Measurements from ENCODE around the gene SLC25A52.
"Not testable (repeated sequence)": the region's sequence is repeated elsewhere in the genome, so short reads cannot be mapped to it uniquely, and the experiment has no call there.

Gene SLC25A52, protein sequence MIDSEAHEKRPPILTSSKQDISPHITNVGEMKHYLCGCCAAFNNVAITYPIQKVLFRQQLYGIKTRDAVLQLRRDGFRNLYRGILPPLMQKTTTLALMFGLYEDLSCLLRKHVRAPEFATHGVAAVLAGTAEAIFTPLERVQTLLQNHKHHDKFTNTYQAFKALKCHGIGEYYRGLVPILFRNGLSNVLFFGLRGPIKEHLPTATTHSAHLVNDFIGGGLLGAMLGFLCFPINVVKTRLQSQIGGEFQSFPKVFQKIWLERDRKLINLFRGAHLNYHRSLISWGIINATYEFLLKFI

DNA sequence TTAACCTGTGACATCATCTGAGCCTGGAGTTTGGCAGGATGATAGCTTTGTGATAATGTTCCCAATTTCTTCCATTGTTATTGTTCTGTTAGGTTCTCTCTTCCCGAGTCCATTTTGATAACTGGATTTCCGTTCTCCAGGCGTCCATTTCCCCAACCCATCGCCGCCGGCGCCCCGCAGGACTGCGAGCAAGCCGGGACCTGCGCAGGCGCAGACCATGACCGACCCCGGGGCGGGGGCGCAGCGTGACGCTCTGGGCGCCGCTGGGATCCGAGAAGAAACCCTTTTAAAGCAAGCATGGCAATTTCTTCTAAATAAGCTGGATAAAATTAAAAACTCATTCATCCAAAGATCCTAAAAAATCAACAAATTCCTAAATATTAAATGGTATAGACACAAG, at the start of gene SLC25A52:
Gene SLC25A52, minus strand, starts transcription at position 186 of the 400 bp plus-strand sequence. CDS start 219 bp downstream, outside the sequence.
- DNase-seq, result no peak

DNA sequence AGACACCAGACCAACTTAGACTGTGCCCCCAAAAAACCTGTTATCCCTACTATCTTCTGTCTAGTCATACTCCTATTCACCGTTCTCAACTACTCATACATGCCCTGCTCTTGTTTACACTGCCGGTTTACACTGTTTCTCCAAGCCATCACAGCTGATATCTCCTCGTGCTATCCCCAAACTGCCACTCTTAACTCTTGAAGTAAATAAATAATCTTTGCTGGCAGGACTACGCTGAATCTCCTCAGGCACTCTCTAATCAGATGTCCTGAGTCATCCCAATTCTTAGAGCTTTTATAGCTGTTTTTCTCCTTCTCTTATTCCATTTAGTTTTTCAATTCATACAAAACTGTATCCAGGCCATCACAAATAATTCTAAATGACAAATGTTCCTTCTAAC, 48.4 kb upstream of the SLC25A52 start:
- not testable (repeated sequence) for DNase-seq

DNA sequence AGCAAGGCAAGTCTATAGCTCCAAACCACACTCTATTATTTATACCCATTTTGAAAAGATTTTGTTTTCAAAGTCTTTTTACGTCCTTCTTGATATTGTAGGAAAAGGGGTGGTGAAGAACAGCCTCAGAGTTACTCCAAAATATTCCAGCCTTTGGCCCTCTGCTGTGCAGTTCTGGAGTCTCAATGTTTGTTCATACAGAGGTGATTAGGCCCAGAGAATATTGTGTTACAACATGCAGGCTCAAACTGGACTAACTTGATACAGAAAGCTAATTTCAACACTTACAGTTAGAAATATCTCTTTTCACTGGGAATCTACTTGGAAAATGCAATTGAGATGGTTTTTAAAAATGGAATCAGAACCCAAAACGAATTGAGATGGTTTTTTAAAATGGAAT, 40.4 kb upstream of the SLC25A52 start:
- no peak for DNase-seq

DNA sequence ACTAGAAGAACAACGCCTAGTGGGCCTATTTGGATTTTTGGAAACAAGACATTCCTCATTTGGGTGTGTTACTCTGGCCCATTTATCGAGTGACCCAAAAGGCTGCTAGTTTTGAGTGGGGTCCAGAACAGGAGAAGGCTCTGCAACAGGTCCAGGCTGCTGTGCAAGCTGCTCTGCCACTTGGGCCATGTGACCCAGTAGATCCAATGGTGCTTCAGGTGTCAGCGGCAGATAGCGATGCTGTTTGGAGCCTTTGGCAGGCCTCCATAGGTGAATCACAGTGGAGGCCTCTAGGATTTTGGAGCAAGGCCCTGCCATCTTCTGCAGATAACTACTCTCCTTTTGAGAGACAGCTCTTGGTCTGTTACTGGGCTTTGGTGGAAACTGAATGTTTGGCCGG, 38.6 kb upstream of the SLC25A52 start:
- DNase-seq, result not testable (repeated sequence)

DNA sequence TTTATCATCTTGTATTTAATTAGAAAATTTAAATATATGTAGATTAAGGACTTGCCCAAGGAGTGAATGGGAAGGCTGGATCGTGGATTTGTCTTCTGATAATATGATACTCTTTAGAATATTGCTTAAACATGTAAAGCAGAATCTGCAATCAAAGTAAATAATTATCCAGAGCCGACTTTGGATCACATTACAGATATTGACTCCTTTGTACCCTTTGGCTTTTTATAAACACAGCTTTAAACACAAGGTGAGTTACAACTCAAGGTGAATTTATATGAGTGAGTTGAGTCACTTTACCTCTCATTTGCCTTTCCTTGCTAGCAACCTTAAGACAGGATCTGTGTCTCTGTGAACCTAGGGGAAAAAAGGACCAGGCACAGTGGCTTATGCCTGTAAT, 37.7 kb upstream of the SLC25A52 start:
- no peak for DNase-seq

GRCh38 chr18:31795747-31796146, 35.1 kb upstream of the SLC25A52 start:
- DNase-seq, result no peak

DNA sequence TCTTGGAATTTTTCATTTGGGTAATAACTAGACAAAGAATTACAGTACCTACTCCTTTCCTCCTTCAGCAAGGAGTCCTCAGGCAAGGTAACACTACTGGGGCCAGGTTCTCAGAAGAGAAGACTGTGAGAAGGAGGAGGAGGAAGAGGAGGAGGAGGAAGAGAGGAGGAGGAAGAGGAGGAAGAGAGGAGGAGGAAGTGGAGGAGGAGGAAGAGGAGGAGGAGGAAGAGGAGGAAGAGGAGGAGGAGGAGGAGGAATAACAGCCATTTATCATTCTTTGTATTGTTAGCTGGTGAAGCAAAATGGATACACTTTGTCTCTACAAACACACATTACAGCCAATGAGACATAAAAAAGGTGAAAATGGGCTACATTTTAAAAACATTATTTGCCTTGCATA, 32.9 kb upstream of the SLC25A52 start:
- DNase-seq, result no peak

DNA sequence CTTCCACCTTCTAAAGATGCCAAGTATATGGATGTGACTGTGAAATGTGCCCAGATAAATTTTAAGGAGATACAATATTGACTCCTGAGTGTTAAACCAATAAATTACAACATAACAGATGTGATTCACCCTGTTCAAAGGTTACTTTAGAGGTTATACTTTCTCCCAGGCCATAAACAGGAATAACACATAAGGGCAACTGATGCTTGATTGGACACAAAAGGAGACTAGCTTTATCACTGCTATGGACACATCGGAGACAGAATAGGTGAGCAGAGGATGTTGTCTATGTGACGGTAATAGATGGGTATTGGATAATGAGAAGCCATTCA, 31.9 kb upstream of the SLC25A52 start:
- DNase-seq, result no peak

GRCh38 chr18:31791817-31792579, 31.3 kb upstream of the SLC25A52 start:
- no peak for DNase-seq

DNA sequence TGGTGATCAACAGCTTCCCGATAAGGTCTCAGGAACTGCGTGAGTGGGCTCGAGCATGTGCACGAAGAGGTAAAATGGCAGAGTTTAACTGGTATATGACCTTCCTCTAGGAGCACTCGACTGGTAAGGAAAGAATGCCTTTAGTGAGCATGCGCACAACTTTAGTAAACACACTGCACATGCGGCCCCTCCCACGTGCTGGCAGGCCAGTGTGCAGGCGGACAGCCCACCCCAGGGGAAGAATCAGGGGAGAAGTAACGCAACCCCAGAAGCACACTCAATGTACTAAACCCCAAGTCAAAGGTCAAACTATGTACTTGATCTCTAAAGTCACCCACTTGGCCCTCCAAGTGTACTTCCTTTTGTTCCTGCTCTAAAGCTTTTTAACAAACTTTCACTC, 28.7 kb upstream of the SLC25A52 start:
- no peak for DNase-seq

GRCh38 chr18:31783059-31783458, 22.4 kb upstream of the SLC25A52 start:
- DNase-seq, result no peak

DNA sequence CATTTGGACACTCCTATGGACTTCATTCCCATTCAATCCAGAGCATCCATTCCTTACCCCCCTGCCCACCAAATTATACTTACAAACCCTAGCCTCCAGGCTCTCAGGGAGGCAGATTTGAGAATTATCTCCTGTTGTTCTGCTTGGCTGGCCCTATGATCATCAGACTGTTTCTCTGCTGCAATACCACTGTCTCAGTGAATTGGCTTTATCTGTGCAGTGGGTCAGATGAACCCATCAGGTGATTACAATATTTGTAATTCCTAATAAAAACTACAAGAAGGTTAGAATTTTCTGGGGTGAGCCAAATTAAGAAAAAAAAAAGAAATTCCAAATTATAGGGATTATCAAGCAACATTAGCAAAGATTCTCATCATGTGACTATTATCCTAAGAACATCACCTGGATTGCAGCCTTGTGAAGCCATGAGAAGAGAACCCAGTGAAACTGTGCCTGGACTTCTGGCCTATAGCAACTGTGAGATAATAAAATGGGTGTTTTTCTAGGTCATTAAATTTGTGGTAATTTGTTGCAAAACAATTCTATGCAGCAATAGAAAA, 17.8 kb upstream of the SLC25A52 start:
- no peak for DNase-seq

DNA sequence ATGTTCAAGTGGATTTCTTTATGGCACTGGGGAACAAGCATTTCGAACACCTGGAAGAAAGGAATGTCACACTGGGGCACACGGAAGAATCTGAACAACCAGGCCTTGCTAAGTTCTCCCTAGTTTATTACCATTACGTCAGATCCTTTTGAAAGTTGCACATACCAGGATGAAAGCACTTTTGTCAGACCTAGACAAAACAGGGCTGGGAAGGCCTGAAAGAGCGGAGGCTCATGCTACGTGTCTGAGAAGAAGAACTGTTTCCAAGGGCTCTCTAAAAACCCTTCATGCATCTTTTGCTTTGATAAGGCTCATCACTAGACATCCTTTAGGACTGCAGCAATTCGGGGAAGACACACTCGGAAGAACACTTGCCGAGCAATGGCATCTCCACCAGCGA, 15.4 kb upstream of the SLC25A52 start:
- DNase-seq, result no peak

DNA sequence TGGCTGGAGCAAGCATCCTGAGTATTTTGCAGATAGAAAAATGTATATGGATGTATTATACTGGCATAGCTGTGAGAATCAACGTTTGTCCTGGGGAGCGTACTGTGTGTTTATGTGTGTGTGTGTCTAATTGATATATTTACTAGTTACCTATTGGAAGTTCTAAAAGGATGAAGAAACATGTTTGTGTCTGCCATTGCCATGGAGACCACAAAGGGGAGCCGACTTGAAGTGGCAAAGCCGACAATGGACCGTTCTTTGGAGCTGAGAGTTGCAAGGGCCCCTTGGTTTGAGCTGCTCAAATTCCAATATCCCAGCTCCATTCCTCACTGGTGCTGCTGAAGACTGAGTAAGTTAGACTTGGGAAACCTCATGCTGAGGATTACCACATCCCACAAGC, 14.3 kb upstream of the SLC25A52 start:
- DNase-seq, result no peak

DNA sequence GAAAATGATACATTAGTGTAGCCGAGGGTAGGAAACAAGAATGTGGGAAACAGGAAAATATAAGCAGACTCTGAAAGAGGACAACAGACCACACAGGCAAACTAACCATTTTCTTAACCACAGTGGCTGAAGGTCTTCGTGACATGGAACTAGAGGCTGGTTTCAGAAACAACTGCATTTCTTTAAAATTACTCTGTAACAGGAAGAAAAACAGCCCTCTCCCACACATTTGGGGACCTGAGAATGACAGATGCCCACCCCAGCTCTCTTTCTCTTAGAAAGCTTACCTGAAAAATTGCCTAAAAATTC, 13.8 kb upstream of the SLC25A52 start:
- DNase-seq, result no peak

GRCh38 chr18:31773774-31774476, 13.2 kb upstream of the SLC25A52 start:
- no peak for DNase-seq

- DNase-seq, result no peak
Observed at GRCh38 chr18:31772699-31773098, 12.0 kb upstream of the SLC25A52 start.

DNA sequence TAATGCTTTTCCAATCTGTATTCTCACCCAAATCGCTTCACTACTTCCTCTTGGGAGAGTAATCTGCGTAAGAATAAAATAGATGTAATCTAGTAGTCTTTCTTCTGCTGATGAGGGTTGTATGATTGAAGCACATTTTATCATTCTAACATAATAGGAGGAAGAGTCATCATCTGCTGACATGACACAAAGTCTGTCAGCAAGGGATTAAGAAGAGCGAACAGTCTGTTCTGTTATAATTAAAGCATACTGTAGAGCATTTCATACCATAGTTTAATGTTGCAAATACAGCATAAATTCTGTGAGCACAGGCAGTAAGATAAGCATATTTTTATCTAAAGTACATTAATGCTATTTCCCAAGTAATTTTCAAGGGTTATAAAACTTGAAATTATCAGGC, 10.4 kb downstream of the SLC25A52 start:
- no peak for DNase-seq

- DNase-seq, result no peak
Observed at GRCh38 chr18:31746396-31746795, 14.3 kb downstream of the SLC25A52 start.

GRCh38 chr18:31744321-31745067, 16.2 kb downstream of the SLC25A52 start:
- no peak for DNase-seq

- DNase-seq, result not testable (repeated sequence)
Observed at GRCh38 chr18:31743600-31743999, 17.1 kb downstream of the SLC25A52 start.

GRCh38 chr18:31741097-31741735, 19.5 kb downstream of the SLC25A52 start:
- peak; percentile 30 for DNase-seq

DNA sequence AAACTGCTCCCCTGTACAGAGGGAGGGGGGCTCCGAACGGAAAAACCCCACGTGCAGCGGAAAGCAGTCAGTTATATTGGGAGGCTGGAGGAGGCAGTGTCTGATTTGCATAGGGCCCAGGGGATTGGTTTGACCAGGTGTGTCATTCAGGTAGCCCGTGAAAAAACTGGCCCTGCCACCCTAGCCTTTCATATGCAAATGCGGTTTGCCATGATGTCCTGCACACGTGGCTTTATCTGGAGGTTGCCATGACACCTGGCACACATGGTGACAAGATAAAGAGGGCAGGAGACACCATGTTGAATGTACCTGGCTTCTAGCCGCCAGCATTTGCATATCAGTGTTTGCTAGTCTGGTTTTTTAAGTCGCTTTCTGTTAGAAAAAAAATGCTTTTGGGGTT, 20.5 kb downstream of the SLC25A52 start:
- DNase-seq, result no peak
